HepG2 (cell line): Measurements from ENCODE around the gene CALN1. TPM values are rescaled to one million over a fixed set of nuclear protein-coding genes. Genes with fewer than 3 reads are reported as not detected.

Source experiments
- ATAC-seq: fragments of 200-7000 bp; cut with Tn5 transposase; 3 replicates; pipeline ENCODE4 v1.9.1; 2020; ENCODE audit warnings: mild to moderate bottlenecking, moderate library complexity
- BruUV-seq: library from RNA; stranded (reverse); fragments of 400-500 nt; replicated peaks from 2 replicates; lab custom pipeline; 2021; lab: Mats Ljungman, UMichigan
- CTCF ChIA-PET: fragments of 300-600 bp; formaldehyde crosslinking; extraction: SDS; loops from one replicate; lab custom pipeline; 2021; ENCODE audit warnings: low total read pairs, inconsistent platforms, low intra/inter-chr PET ratio; lab: Yijun Ruan, JAX
- POLR2A ChIA-PET: fragments of 350-600 bp; sonication (Branson Sonifier 250); formaldehyde crosslinking; loops from one replicate; lab custom pipeline; 2020; ENCODE audit warnings: antibody characterized with exemption, inconsistent platforms; lab: Yijun Ruan, JAX
- DNase-seq: peaks from one replicate; pipeline ENCODE4 v3.0.0-alpha.2; 2015; ENCODE audit warnings: low spot score
- FAIRE-seq: peaks from 3 replicates; lab custom pipeline; 2011; peaks lifted over from hg19 to GRCh38; lab: Jason Lieb, UNC
- H2AFZ ChIP-seq: one replicate; pipeline ENCODE4 v1.6.1; 2011; ENCODE audit warnings: low read length, inconsistent platforms
- H3K27ac ChIP-seq: fragments of 300-600 bp; 3 replicates; pipeline ENCODE4 v1.8.0; 2011; ENCODE audit warnings: mixed run types, mild to moderate bottlenecking, mixed read lengths, low read length, inconsistent platforms; ENCODE audit not compliant: insufficient read depth; ENCODE audit errors: extremely low read length
- H3K27me3 ChIP-seq, 2 experiments: fragments of 200-600 bp in 1 of 2; 2 replicates in 1 of 2; 3 replicates in 1 of 2; pipeline versions ENCODE4 v1.6.0 to v1.8.0; 2011; ENCODE audit warnings: low read length in 2 of 2, mild to moderate bottlenecking in 2 of 2, moderate library complexity in 2 of 2, inconsistent platforms in 1 of 2; ENCODE audit not compliant: insufficient read depth in 2 of 2, control insufficient read depth in 1 of 2
- H3K36me3 ChIP-seq, 2 experiments: fragments of 200-600 bp in 1 of 2; replicated peaks in 1 of 2; 2 replicates in 1 of 2; 3 replicates in 1 of 2; pipeline versions ENCODE4 v1.5.1 to v1.8.0; 2011; ENCODE audit warnings: low read length in 2 of 2, inconsistent platforms in 1 of 2; ENCODE audit not compliant: insufficient read depth in 2 of 2, control insufficient read depth in 1 of 2
- H3K4me1 ChIP-seq: 2 replicates; pipeline ENCODE4 v1.5.1; 2012; ENCODE audit warnings: low read length, inconsistent platforms; ENCODE audit not compliant: insufficient read depth
- H3K4me2 ChIP-seq: 2 replicates; pipeline ENCODE4 v1.6.0; 2011; ENCODE audit warnings: low read depth, low read length, inconsistent platforms
- H3K4me3 ChIP-seq, 3 experiments: fragments of 200-600 bp in 1 of 3; sonication (generic), shearing (Covaris generic) in 1 of 3; replicated peaks in 1 of 3; 2 replicates each; pipeline ENCODE4 v1.5.1; 2011 to 2016; ENCODE audit warnings: low read length in 3 of 3, inconsistent platforms in 2 of 3, low read depth in 2 of 3, mild to moderate bottlenecking in 2 of 3, control low read depth in 1 of 3, mixed read lengths in 1 of 3; ENCODE audit not compliant: insufficient read depth in 1 of 3
- H3K79me2 ChIP-seq: one replicate; pipeline ENCODE4 v1.6.1; 2011; ENCODE audit warnings: low read length, inconsistent platforms; ENCODE audit not compliant: insufficient read depth
- H3K9ac ChIP-seq: 2 replicates; pipeline ENCODE4 v1.6.0; 2011; ENCODE audit warnings: mild to moderate bottlenecking, low read depth, low read length, inconsistent platforms; ENCODE audit not compliant: insufficient read depth
- H3K9me3 ChIP-seq: 2 replicates; pipeline ENCODE4 v1.5.1; 2012; ENCODE audit warnings: mild to moderate bottlenecking, low read length
- H4K20me1 ChIP-seq: 2 replicates; pipeline ENCODE4 v1.6.0; 2011; ENCODE audit warnings: inconsistent platforms, mild to moderate bottlenecking, low read length, moderate library complexity; ENCODE audit not compliant: insufficient read depth
- IRF2 ChIP-seq: IDR thresholded peaks from 2 replicates; pipeline ENCODE4 v1.6.1; 2018; ENCODE audit warnings: missing genetic modification reagents, missing compliant biosample characterization
- ZNF180 ChIP-seq: sonication (generic); formaldehyde crosslinking; IDR thresholded peaks from 2 replicates; pipeline ENCODE4 v1.4.0; 2020; ENCODE audit warnings: low read depth, missing genetic modification reagents, borderline replicate concordance
- ZNF24 ChIP-seq: fragments of 450-650 bp; IDR thresholded peaks from 2 replicates; pipeline ENCODE4 v1.6.1; 2017; ENCODE audit warnings: antibody characterized with exemption, mild to moderate bottlenecking
- ZNF34 ChIP-seq: sonication (generic); formaldehyde crosslinking; IDR thresholded peaks from 2 replicates; pipeline ENCODE4 v1.4.0; 2020; ENCODE audit warnings: mild to moderate bottlenecking, missing genetic modification reagents, borderline replicate concordance
- ZNF850 ChIP-seq: sonication (generic); formaldehyde crosslinking; conservative IDR thresholded peaks from 2 replicates; pipeline ENCODE4 v1.9.0; 2021; ENCODE audit warnings: mild to moderate bottlenecking, missing genetic modification reagents
- WGBS: methylation state at CpG from one replicate; pipeline ENCODE4 v1.1.6; 2017; ENCODE audit warnings: low lambda C conversion rate; 5-methylcytosine and 5-hydroxymethylcytosine counted together
- in situ Hi-C: cut with HindIII; loops from 2 replicates; pipeline ENCODE4 v1.10.0; 2017; ENCODE audit warnings: low pct_unique_long_range_greater_than_20kb; ENCODE audit not compliant: extremely low pct_ligation_motif_present
- intact Hi-C: fragments of 100-400 bp; cut with micrococcal nuclease; formaldehyde crosslinking; loops from one replicate; pipeline ENCODE4 v1.10.0; 2022; ENCODE audit not compliant: unreplicated experiment
- polyA plus RNA-seq, 8 experiments: library from polyadenylated mRNA; depleted of rRNA in 3 of 8; stranded (reverse) in 7 of 8; unstranded in 1 of 8; fragments of >200 nt; fragmentation: Illumina TruSeq in 4 of 8; extraction: Trizol in 4 of 8; gene quantifications; 2 replicates each; pipeline versions ENCODE4 v1.2.1 to v1.2.3, GENCODE V29; 2011 to 2016; ENCODE audit warnings: low read depth in 4 of 8, missing spikeins in 1 of 8, mixed read lengths in 1 of 8; ENCODE audit not compliant: insufficient read depth in 1 of 8
- total RNA-seq, 5 experiments: library from RNA; depleted of rRNA; stranded (reverse); fragments of >200 nt; fragmentation: Illumina TruSeq; extraction: Trizol; gene quantifications; 2 replicates each; pipeline ENCODE4 v1.2.3, GENCODE V29; 2016; ENCODE audit warnings: low read depth in 1 of 5
- TF ChIP-seq, protein P1 (sequence below): sonication (generic); formaldehyde crosslinking; IDR thresholded peaks from 2 replicates; pipeline ENCODE4 v1.4.0; 2020; ENCODE audit warnings: missing genetic modification reagents
- TF ChIP-seq, protein P2 (sequence below): sonication (generic); formaldehyde crosslinking; IDR thresholded peaks from 2 replicates; pipeline ENCODE4 v1.9.0; 2021; ENCODE audit warnings: missing genetic modification reagents, borderline replicate concordance
- TF ChIP-seq, protein P3 (sequence below): sonication (generic); formaldehyde crosslinking; IDR thresholded peaks from 2 replicates; pipeline ENCODE4 v1.4.0; 2020; ENCODE audit warnings: missing genetic modification reagents, borderline replicate concordance

The CALN1 gene
- total and polyA plus RNA-seq, 2 of the 13 experiments (the other 11 are each of a cell fraction or from before 2014, with no cell fraction given) = not detected

DNA sequence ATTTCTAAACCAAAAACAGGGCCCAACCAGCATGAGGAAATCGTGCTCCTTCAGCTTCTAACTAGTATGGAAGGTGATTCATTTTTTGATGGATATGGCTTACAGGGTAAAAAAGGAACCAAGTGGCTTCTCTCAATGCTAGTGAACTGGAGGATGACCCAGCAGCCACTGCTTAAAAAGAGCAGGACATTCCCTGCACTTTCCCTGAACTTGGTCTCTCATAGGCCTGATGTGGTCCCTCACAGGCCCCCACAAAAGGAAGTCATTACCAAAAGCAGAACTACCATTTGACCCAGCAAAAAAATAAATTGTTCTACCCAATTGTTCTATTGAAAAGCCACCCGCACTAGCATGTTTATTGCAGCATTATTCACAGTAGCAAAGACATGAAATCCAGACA, 188.8 kb downstream of the CALN1 start:
- Histone ChIP-seq H2AFZ (no peak overlapping the region), H3K36me3 (no peaks in the 10 kb centered on the region), H3K9me3 (no peaks in the 10 kb centered on the region), H3K9ac (no peak overlapping the region), H3K27ac (no peak overlapping the region), H3K4me1 (no peaks in the 10 kb centered on the region), H3K79me2 (no peaks in the 10 kb centered on the region), H3K4me2 (no peak overlapping the region), H4K20me1 (no peaks in the 10 kb centered on the region), H3K27me3 (no peaks in the 10 kb centered on the region), H3K4me3 (no peak overlapping the region)
- no peak for ATAC-seq
- POLR2A ChIA-PET = no interaction called here
- in situ Hi-C loops (no loop called here), intact Hi-C loops (no loop called here)
- 4% methylated on average over 2 of the region's 2 CpGs for WGBS
- no TSS peak for BruUV-seq
- DNase-seq = no peak
- no peak for FAIRE-seq
- CTCF ChIA-PET = no interaction called here
- TF ChIP-seq ZNF24 = no peak
- no peak for TF ChIP-seq ZNF180
- TF ChIP-seq, protein P1, sequence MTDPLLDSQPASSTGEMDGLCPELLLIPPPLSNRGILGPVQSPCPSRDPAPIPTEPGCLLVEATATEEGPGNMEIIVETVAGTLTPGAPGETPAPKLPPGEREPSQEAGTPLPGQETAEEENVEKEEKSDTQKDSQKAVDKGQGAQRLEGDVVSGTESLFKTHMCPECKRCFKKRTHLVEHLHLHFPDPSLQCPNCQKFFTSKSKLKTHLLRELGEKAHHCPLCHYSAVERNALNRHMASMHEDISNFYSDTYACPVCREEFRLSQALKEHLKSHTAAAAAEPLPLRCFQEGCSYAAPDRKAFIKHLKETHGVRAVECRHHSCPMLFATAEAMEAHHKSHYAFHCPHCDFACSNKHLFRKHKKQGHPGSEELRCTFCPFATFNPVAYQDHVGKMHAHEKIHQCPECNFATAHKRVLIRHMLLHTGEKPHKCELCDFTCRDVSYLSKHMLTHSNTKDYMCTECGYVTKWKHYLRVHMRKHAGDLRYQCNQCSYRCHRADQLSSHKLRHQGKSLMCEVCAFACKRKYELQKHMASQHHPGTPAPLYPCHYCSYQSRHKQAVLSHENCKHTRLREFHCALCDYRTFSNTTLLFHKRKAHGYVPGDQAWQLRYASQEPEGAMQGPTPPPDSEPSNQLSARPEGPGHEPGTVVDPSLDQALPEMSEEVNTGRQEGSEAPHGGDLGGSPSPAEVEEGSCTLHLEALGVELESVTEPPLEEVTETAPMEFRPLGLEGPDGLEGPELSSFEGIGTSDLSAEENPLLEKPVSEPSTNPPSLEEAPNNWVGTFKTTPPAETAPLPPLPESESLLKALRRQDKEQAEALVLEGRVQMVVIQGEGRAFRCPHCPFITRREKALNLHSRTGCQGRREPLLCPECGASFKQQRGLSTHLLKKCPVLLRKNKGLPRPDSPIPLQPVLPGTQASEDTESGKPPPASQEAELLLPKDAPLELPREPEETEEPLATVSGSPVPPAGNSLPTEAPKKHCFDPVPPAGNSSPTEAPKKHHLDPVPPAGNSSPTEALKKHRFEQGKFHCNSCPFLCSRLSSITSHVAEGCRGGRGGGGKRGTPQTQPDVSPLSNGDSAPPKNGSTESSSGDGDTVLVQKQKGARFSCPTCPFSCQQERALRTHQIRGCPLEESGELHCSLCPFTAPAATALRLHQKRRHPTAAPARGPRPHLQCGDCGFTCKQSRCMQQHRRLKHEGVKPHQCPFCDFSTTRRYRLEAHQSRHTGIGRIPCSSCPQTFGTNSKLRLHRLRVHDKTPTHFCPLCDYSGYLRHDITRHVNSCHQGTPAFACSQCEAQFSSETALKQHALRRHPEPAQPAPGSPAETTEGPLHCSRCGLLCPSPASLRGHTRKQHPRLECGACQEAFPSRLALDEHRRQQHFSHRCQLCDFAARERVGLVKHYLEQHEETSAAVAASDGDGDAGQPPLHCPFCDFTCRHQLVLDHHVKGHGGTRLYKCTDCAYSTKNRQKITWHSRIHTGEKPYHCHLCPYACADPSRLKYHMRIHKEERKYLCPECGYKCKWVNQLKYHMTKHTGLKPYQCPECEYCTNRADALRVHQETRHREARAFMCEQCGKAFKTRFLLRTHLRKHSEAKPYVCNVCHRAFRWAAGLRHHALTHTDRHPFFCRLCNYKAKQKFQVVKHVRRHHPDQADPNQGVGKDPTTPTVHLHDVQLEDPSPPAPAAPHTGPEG (CRISPR knock-in tag) = no peak
- TF ChIP-seq ZNF850 (CRISPR knock-in tag) = no peak
- TF ChIP-seq, protein P2, sequence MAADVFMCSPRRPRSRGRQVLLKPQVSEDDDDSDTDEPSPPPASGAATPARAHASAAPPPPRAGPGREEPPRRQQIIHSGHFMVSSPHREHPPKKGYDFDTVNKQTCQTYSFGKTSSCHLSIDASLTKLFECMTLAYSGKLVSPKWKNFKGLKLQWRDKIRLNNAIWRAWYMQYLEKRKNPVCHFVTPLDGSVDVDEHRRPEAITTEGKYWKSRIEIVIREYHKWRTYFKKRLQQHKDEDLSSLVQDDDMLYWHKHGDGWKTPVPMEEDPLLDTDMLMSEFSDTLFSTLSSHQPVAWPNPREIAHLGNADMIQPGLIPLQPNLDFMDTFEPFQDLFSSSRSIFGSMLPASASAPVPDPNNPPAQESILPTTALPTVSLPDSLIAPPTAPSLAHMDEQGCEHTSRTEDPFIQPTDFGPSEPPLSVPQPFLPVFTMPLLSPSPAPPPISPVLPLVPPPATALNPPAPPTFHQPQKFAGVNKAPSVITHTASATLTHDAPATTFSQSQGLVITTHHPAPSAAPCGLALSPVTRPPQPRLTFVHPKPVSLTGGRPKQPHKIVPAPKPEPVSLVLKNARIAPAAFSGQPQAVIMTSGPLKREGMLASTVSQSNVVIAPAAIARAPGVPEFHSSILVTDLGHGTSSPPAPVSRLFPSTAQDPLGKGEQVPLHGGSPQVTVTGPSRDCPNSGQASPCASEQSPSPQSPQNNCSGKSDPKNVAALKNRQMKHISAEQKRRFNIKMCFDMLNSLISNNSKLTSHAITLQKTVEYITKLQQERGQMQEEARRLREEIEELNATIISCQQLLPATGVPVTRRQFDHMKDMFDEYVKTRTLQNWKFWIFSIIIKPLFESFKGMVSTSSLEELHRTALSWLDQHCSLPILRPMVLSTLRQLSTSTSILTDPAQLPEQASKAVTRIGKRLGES = no peak
- TF ChIP-seq, protein P3, sequence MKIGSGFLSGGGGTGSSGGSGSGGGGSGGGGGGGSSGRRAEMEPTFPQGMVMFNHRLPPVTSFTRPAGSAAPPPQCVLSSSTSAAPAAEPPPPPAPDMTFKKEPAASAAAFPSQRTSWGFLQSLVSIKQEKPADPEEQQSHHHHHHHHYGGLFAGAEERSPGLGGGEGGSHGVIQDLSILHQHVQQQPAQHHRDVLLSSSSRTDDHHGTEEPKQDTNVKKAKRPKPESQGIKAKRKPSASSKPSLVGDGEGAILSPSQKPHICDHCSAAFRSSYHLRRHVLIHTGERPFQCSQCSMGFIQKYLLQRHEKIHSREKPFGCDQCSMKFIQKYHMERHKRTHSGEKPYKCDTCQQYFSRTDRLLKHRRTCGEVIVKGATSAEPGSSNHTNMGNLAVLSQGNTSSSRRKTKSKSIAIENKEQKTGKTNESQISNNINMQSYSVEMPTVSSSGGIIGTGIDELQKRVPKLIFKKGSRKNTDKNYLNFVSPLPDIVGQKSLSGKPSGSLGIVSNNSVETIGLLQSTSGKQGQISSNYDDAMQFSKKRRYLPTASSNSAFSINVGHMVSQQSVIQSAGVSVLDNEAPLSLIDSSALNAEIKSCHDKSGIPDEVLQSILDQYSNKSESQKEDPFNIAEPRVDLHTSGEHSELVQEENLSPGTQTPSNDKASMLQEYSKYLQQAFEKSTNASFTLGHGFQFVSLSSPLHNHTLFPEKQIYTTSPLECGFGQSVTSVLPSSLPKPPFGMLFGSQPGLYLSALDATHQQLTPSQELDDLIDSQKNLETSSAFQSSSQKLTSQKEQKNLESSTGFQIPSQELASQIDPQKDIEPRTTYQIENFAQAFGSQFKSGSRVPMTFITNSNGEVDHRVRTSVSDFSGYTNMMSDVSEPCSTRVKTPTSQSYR (CRISPR knock-in tag) = no peak
- TF ChIP-seq ZNF34 = no peak
- no peak for TF ChIP-seq IRF2 (CRISPR knock-in tag)
